ENCODE results near the gene SLC9C2. TPM values are rescaled to one million over a fixed set of nuclear protein-coding genes. Genes with fewer than 3 reads are reported as not detected.
"Not testable (repeated sequence)": the region's sequence is repeated elsewhere in the genome, so short reads cannot be mapped to it uniquely, and the experiment has no call there.

Gene SLC9C2
- total RNA-seq, 4 donors from 2014 or later, result not detected

DNA sequence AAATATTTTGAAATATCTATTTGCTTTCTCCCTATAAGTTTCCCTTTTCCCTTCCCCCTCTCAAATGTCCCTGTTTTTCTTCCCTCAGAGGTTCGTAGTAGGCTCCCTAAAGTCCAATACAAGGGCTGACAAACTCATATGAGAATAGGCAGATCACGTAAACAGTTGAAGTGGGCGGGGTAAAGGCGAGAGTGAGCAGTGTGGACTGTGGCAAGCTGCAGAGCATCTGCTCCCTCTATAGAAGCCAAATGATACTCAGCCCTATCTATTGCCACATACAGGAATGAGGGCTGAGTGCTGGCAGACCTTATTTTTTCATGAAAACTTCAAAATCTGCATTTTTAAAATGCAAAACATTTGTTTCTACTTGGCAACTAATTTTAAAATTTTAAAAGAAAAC is 99.5 kb downstream of the SLC9C2 start:
- Histone ChIP-seq H3K27ac (no peak overlapping the region), H3K4me1 (peaks cover 0 to 7% (median 0%) of the 10 kb centered on the region in 4 donors), H3K9me3 (no peaks in the 10 kb centered on the region), H3K27me3 (no peaks in the 10 kb centered on the region), H3K36me3 (no peaks in the 10 kb centered on the region), H3K4me3 (no peak overlapping the region)
- DNase-seq, result no peak
- TF ChIP-seq CTCF (IDR thresholded peaks at IDR 0.05) (no peak), POLR2A (IDR thresholded peaks at IDR 0.05) (no peak)

- DNase-seq, result no peak
- TF ChIP-seq POLR2A (IDR thresholded peaks at IDR 0.05) (no peak), CTCF (IDR thresholded peaks at IDR 0.05) (no peak)
- H3K4me3 ChIP-seq, result no peak overlapping the region
These were observed 100.8 kb downstream of the SLC9C2 start for GRCh38 chr1:173502104-173502503.

DNA sequence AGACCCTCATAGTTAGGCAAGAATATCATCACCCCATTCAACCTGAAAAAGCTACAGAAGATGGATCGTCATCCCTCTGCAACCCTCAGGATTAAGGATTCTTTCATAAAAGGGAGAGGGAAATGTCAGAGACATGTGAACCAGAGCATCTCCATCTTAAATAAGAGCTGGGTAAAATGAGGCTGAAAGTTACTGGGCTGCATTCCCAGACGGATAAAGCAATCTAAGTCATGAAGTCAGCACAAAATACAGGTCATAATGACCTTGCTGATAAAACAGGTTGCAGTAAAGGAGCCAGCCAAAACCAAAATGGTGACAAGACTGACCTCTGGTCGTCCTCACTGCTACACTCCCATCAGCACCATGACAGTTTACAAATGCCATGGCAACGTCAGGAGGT is 103.1 kb downstream of the SLC9C2 start:
- no peak overlapping the region for H3K4me3 ChIP-seq
- no peak for TF ChIP-seq CTCF (IDR thresholded peaks at IDR 0.05)
- no peak for TF ChIP-seq POLR2A (IDR thresholded peaks at IDR 0.05)

More at GRCh38 chr1:173502104-173502503, 100.8 kb downstream of the SLC9C2 start:
- no peak overlapping the region for H3K27ac ChIP-seq
- peaks cover 0 to 2% (median 0%) of the 10 kb centered on the region in 4 donors for H3K4me1 ChIP-seq
- peaks cover 0 to under 1% (median 0%) of the 10 kb centered on the region in 4 donors for H3K9me3 ChIP-seq
- H3K27me3 ChIP-seq, result no peaks in the 10 kb centered on the region
- H3K36me3 ChIP-seq, result no peaks in the 10 kb centered on the region

DNA sequence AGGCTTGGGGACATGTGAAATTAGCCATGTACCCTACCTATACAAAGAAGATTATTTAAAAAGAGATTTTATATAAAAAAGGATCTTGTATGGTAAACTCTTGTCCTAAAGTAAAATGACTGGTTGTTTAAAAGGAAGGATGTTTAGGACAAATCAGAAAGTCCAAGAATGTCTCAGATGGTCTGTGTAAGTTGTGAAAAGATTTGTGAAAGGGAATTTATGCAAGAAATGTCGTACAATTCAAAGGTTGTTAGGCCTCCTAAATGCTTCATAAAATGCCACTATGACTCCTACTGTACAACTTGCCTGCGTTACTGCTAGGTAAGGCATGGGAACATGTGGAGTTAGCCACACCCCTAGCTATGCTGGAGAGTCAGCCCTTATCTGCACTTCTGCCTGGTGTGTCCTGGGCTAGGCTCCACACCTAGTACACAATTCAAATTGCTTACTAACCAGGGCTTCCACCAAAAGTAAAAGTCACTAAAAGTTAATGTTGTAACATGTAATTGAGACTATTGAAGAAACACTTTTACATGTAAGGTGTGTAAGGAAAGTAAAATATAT is 106.0 kb downstream of the SLC9C2 start:
- TF ChIP-seq CTCF (IDR thresholded peaks at IDR 0.05), result no peak
- TF ChIP-seq POLR2A (IDR thresholded peaks at IDR 0.05), result no peak
- H3K4me3 ChIP-seq, result no peak overlapping the region

More for the DNA sequence above, 103.1 kb downstream of the SLC9C2 start:
- DNase-seq, result no peak
- H3K27ac ChIP-seq, result no peak overlapping the region
- H3K9me3 ChIP-seq, result peaks cover 0 to 3% (median 0%) of the 10 kb centered on the region in 4 donors
- no peaks in the 10 kb centered on the region for H3K27me3 ChIP-seq
- no peaks in the 10 kb centered on the region for H3K4me1 ChIP-seq
- no peaks in the 10 kb centered on the region for H3K36me3 ChIP-seq

DNA sequence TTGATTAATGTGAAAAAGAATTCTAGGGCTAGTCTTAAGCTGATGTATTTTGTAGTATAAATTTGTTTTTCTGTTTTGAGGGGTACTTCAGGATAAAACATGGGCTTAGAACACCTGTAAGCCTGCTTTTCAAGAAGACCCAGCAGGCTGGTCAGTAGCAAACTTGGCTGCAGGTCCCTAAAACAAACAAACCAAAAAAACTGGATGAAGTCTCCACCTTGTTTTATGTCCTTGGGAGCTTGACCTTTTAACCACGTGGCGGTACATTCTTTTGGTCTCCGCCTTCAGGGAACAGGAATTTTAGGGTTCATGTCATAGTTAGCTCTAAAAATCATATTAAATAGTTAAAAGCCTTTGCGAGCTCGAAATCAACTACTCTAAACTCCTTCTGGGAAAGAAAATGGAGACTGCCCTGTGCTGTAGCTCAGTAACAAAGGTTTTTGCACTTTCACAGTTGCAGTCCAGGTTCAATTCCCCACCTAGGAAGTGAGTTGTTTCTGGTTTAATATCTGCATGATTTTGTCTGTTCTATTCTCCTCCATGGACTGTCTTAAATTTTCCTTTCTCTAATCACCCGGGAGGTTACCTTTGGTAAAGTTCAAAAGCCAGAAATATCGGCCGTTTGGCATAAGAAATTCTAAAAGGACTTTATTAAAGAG is 107.1 kb downstream of the SLC9C2 start:
- Histone ChIP-seq H3K4me1 (no peaks in the 10 kb centered on the region), H3K27me3 (no peaks in the 10 kb centered on the region), H3K36me3 (no peaks in the 10 kb centered on the region), H3K9me3 (peaks cover 0 to 3% (median 0%) of the 10 kb centered on the region in 4 donors), H3K27ac (no peak overlapping the region), H3K4me3 (no peak overlapping the region)
- no peak for TF ChIP-seq CTCF (IDR thresholded peaks at IDR 0.05)
- TF ChIP-seq POLR2A (IDR thresholded peaks at IDR 0.05), result no peak
- no peak for DNase-seq

More for the DNA sequence above, 106.0 kb downstream of the SLC9C2 start:
- Histone ChIP-seq H3K27ac (no peak overlapping the region), H3K36me3 (no peaks in the 10 kb centered on the region), H3K27me3 (no peaks in the 10 kb centered on the region), H3K4me1 (no peaks in the 10 kb centered on the region), H3K9me3 (peaks cover 0 to 3% (median 0%) of the 10 kb centered on the region in 4 donors)
- DNase-seq, result no peak

GRCh38 chr1:173493125-173493524 is 109.7 kb downstream of the SLC9C2 start:
- H3K36me3 ChIP-seq, result peaks cover 0 to 11% (median 0%) of the 10 kb centered on the region in 3 donors
- not testable (repeated sequence) for H3K27me3 ChIP-seq, H3K27ac ChIP-seq, DNase-seq, H3K4me3 ChIP-seq, H3K9me3 ChIP-seq, H3K4me1 ChIP-seq

Data from Peyer's patch (tissue), 4 donors.